HL-60 (cell line): Measurements from ENCODE around the gene PLTP.

Experiments
- GABPA ChIP-seq: IDR thresholded peaks from 2 replicates; pipeline ENCODE4 v1.6.1; 2012; ENCODE audit warnings: low read depth
- POLR2AphosphoS5 ChIP-seq: IDR thresholded peaks from 2 replicates; pipeline ENCODE4 v1.6.1; 2012; ENCODE audit warnings: low read depth
- REST ChIP-seq: IDR thresholded peaks from 2 replicates; pipeline ENCODE4 v1.6.1; 2012; ENCODE audit warnings: low read depth; ENCODE audit not compliant: insufficient replicate concordance
- TF ChIP-seq, protein P1 (sequence below): IDR thresholded peaks from one replicate; pipeline ENCODE4 v1.5.1; 2011; ENCODE audit warnings: low read length, control low read depth, inconsistent platforms; ENCODE audit not compliant: insufficient read depth

- TF ChIP-seq, protein P1, sequence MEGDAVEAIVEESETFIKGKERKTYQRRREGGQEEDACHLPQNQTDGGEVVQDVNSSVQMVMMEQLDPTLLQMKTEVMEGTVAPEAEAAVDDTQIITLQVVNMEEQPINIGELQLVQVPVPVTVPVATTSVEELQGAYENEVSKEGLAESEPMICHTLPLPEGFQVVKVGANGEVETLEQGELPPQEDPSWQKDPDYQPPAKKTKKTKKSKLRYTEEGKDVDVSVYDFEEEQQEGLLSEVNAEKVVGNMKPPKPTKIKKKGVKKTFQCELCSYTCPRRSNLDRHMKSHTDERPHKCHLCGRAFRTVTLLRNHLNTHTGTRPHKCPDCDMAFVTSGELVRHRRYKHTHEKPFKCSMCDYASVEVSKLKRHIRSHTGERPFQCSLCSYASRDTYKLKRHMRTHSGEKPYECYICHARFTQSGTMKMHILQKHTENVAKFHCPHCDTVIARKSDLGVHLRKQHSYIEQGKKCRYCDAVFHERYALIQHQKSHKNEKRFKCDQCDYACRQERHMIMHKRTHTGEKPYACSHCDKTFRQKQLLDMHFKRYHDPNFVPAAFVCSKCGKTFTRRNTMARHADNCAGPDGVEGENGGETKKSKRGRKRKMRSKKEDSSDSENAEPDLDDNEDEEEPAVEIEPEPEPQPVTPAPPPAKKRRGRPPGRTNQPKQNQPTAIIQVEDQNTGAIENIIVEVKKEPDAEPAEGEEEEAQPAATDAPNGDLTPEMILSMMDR, result no peak
- TF ChIP-seq POLR2AphosphoS5, result no peak
- no peak for TF ChIP-seq REST
- no peak for TF ChIP-seq GABPA
These were observed 7.1 kb downstream of the PLTP start for GRCh38 chr20:45904583-45905504.
